IPS-20b (cell line): ENCODE measurements around the gene IFT57.
"Not testable (repeated sequence)": the region's sequence is repeated elsewhere in the genome, so short reads cannot be mapped to it uniquely, and the experiment has no call there.

Experiments
- H3K27ac ChIP-seq: one replicate; pipeline ENCODE4 v1.5.1; 2013; ENCODE audit warnings: low read length
- H3K27me3 ChIP-seq: 2 replicates; pipeline ENCODE4 v1.6.1; 2013; ENCODE audit warnings: mild to moderate bottlenecking, low read length, inconsistent platforms; ENCODE audit not compliant: insufficient read depth
- H3K36me3 ChIP-seq: 2 replicates; pipeline ENCODE4 v1.6.1; 2013; ENCODE audit warnings: low read depth, mild to moderate bottlenecking, inconsistent platforms, low read length, moderate library complexity; ENCODE audit not compliant: insufficient read depth
- H3K4me1 ChIP-seq: 2 replicates; pipeline ENCODE4 v1.6.1; 2013; ENCODE audit warnings: mild to moderate bottlenecking, control low read depth, inconsistent platforms, low read length, moderate library complexity; ENCODE audit not compliant: insufficient read depth
- H3K4me3 ChIP-seq: 2 replicates; pipeline ENCODE4 v1.5.1; 2013; ENCODE audit warnings: mild to moderate bottlenecking, low read length, inconsistent platforms
- H3K9ac ChIP-seq: 2 replicates; pipeline ENCODE4 v1.6.1; 2013; ENCODE audit warnings: low read depth, mild to moderate bottlenecking, inconsistent platforms, low read length, moderate library complexity
- H3K9me3 ChIP-seq: 2 replicates; pipeline ENCODE4 v1.6.1; 2013; ENCODE audit warnings: mild to moderate bottlenecking, low read depth, low read length, inconsistent platforms; ENCODE audit not compliant: insufficient read depth

Gene IFT57, protein sequence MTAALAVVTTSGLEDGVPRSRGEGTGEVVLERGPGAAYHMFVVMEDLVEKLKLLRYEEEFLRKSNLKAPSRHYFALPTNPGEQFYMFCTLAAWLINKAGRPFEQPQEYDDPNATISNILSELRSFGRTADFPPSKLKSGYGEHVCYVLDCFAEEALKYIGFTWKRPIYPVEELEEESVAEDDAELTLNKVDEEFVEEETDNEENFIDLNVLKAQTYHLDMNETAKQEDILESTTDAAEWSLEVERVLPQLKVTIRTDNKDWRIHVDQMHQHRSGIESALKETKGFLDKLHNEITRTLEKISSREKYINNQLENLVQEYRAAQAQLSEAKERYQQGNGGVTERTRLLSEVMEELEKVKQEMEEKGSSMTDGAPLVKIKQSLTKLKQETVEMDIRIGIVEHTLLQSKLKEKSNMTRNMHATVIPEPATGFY

DNA sequence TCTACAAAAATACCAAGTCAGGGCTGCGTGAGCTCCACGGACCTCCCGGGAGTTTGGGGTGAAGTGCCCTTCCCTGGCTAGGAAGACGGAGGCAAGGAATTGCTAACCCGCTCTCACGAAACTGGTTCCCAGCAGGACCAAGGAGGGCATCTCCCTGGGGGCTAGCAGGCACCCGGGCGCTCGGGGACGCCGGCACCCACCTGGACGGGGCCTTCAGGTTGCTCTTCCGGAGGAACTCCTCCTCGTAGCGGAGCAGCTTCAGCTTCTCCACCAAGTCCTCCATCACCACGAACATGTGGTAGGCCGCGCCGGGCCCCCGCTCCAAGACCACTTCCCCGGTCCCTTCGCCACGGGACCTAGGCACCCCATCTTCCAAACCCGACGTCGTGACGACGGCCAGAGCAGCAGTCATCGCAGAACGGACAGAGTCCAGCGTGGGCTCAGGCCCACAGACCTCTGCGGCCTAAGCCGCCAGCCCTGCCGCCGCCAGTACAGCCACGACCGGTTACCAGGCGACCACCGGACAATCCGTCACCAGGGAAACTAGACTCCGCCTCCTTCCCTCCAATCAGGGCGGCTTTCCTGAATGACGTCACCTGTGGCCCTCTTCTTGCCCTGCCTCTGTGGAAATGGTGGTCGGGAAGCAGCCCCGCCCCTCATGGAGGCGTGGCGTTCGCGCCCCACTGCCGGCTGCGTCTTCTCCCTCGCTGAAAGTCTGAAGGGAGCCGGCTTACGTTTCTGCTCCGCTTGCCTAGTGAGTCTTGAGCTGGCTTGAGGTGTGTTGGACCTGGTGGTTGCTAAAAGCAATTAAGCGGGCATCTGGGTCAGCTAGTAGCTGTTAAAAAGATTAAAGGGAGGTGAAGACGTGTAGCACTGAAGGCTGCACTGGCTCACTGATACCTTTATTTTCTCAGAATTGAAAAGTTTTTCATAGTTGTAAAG lies at the start of gene IFT57:
TSS of gene IFT57 (minus strand) at position 514 of the 942 bp plus-strand sequence. CDS start at position 412, 102 bp downstream.
- no peaks in the 10 kb centered on the region for H3K9me3 ChIP-seq
- H3K4me1 ChIP-seq = peaks cover 5% of the 10 kb centered on the region; the same call in 1 of the 2 replicates
- H3K27ac ChIP-seq = no peak within 1 kb of the TSS
- peak within 1 kb of the TSS; percentile 94 for H3K4me3 ChIP-seq
- no peaks in the 10 kb centered on the region for H3K36me3 ChIP-seq
- H3K27me3 ChIP-seq = peaks cover 10% of the 10 kb centered on the region; the same call in 1 of the 2 replicates
- H3K9ac ChIP-seq = peak within 1 kb of the TSS; percentile 81; the same call in 1 of the 2 replicates

DNA sequence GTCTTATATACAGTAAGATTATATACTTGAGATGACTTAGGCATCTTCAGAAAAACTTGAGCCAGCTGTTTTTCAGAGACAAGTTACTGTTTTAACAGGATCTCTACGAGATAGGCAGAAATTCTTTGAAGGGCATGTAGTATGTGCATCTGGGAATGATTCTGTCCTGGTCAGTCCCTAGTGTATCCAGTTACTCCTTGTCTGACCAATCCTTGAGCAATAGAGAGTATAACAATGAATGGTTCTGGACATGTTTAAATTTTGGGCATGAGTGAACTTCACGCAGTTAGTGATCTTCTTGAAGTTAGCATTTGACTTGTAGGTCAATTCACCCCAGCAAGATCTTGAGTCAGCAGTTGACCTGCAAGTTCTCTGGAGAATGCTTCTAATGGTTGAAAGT lies 49.4 kb upstream of the IFT57 start:
- Histone ChIP-seq H3K4me3 (no peak overlapping the region), H3K9me3 (no peaks in the 10 kb centered on the region; the same call in 1 of the 2 replicates), H3K27ac (no peak overlapping the region), H3K27me3 (no peaks in the 10 kb centered on the region), H3K9ac (no peak overlapping the region), H3K4me1 (no peaks in the 10 kb centered on the region), H3K36me3 (no peaks in the 10 kb centered on the region)

DNA sequence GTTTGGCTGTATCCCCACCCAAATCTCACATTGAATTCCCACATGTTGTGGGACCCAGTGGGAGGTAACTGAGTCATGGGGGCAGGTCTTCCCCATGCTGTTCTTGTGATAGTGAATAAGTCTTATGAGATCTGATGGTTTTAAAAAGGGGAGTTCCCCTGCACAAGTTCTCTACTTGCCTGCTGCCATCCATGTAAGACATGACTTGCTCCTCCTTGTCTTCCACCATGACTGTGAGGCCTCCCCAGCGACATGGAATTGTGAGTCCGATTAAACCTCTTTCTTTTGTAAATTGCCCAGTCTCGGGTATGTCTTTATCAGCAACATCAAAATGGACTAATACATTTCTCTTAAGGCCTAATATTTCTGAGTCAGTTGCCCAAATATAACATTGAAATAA lies 46.0 kb upstream of the IFT57 start:
- H3K9ac ChIP-seq, H3K36me3 ChIP-seq, H3K4me3 ChIP-seq, H3K9me3 ChIP-seq, H3K27ac ChIP-seq, H3K27me3 ChIP-seq, H3K4me1 ChIP-seq: not testable (repeated sequence)

DNA sequence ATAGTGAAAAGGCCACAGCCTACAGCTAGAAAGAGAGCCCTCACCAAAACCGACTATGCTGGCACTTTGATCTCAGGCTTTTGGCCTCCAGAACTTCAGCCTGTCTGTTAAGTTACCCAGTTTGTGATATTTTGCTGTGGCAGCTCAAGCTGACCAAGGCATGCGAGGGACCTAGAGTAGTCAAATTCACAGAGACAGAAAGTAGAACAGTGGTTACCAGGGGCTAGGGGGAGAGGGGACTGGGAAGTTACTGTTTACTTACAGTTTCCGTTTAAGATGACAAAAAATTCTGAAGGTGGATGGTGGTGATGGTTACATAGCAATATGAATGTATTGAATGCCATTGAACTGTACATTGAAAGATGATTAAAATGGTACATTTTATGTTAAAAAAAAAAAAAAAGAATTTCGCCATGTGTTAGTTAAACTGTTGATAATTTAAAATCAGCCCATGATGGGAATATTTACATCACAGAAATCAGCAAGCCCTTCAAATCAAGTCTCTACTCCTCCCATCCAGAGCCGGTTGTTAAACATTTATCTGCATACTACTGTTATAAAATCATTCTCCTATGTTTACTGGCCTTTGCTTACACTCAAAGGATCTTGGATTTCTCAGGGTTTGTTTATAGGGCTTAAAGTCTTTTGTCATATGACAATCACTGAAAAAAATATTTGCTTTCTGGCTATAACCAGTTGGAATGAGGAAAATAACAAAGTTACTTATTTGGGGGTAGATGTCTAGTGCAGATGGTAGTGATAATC lies 42.5 kb upstream of the IFT57 start:
- H3K36me3 ChIP-seq, H3K4me1 ChIP-seq, H3K27ac ChIP-seq, H3K9me3 ChIP-seq, H3K9ac ChIP-seq, H3K4me3 ChIP-seq, H3K27me3 ChIP-seq: not testable (repeated sequence)

DNA sequence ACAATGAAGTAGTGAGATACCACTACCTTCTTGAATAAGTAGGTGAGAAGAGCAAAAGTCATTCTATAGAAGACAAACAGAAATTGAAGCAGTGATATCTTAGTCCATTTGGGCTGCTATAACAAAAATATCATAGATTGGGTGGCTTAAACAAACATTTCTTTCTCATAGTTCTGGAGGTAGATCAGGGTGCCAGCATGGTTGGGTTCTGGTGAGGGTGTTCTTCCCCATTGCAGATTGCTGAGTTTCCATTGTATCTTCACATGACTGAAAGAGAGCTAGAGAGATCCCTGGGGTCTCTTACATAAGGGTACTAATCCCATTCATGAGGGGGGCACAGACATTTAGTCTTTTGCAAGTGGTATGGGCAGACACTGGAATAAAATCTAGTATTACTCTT lies 32.9 kb upstream of the IFT57 start:
- no peaks in the 10 kb centered on the region for H3K4me1 ChIP-seq
- H3K27me3 ChIP-seq = no peaks in the 10 kb centered on the region
- no peaks in the 10 kb centered on the region for H3K9me3 ChIP-seq
- no peak overlapping the region for H3K27ac ChIP-seq
- H3K9ac ChIP-seq = no peak overlapping the region
- no peaks in the 10 kb centered on the region for H3K36me3 ChIP-seq
- no peak overlapping the region for H3K4me3 ChIP-seq

DNA sequence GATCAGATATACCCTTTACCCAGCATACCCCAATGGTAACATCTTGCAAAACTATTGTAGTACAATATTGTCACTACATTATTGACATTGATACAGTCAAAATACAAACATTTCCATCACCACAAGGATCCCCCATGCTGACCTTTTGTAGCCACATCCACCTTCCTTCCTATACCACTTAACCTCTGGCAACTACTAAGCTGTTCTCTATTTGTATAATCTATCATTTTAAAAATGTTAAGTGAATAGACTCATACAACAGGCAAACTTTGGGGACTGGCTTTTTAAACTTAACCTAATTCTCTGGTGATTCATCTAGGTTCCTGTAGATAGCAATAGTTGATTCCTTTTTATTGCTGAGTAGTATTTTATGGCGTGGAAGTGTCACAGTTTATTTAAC lies 29.6 kb upstream of the IFT57 start:
- Histone ChIP-seq H3K9me3 (no peaks in the 10 kb centered on the region), H3K9ac (no peak overlapping the region), H3K27ac (no peak overlapping the region), H3K4me3 (no peak overlapping the region), H3K27me3 (no peaks in the 10 kb centered on the region), H3K36me3 (no peaks in the 10 kb centered on the region), H3K4me1 (no peaks in the 10 kb centered on the region)

DNA sequence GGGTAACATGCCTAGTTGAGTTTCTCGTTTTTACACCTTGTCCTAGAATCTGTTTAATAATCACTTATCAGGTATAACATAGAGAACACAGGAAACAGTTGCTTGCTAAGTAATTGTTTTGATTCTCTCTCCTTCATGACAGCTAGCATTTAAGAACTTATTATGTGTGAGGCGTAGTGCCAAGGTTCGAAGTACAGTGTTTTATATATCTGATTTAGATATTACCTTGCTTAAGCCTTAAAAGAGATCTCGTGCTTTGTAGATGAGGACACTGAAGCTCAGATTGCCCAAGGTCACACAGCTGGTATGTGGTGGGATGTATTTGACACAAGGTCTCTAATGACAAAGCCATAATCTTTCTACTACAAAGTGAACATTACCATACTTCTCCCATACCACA lies 29.0 kb upstream of the IFT57 start:
- no peak overlapping the region for H3K27ac ChIP-seq

DNA sequence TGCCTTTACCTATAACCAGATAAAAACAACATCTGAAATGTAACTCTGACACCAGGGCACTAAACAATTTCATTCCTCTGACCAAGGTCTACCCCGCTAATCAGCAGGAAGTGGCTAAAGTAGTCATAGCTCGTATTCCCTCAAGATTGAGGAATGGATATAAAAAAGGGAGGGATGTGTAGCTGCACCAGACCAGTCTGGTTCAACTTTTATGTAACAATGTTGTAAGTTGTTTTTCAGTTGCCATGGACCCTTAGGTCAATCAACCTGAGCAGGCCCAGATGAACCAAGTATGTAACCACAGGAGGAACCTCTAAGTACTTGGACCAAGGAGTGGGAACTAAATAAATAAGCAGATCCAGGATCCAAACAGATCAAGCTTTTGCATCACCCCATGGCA lies 28.4 kb upstream of the IFT57 start:
- H3K27me3 ChIP-seq = no peaks in the 10 kb centered on the region
- no peaks in the 10 kb centered on the region for H3K9me3 ChIP-seq
- no peak overlapping the region for H3K27ac ChIP-seq
- H3K4me1 ChIP-seq = no peaks in the 10 kb centered on the region
- no peaks in the 10 kb centered on the region for H3K36me3 ChIP-seq
- H3K4me3 ChIP-seq = no peak overlapping the region
- H3K9ac ChIP-seq = no peak overlapping the region

More for the DNA sequence above, 29.0 kb upstream of the IFT57 start:
- Histone ChIP-seq H3K36me3 (no peaks in the 10 kb centered on the region), H3K9ac (no peak overlapping the region), H3K4me1 (no peaks in the 10 kb centered on the region), H3K27me3 (no peaks in the 10 kb centered on the region), H3K4me3 (no peak overlapping the region), H3K9me3 (no peaks in the 10 kb centered on the region)

DNA sequence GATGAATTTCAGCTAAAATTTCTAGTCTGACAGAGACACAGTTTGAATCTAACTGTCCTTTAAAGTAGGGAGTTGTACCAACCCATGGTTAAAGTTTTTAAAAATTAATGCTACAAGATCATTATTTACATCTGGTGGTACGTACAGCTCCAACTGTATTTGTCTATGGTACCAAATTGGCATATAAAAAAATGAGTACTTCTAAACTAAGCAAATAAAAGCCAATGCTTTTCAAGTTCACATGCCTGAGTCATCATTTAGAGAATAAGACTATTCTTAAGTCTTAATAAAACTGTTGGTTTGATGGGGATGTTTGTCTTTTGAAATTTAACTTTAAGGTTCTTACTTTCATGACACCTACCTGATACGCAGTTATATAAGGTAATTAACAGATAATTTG lies 21.0 kb upstream of the IFT57 start:
- Histone ChIP-seq H3K36me3 (no peaks in the 10 kb centered on the region), H3K4me1 (no peaks in the 10 kb centered on the region), H3K9ac (no peak overlapping the region), H3K4me3 (no peak overlapping the region), H3K9me3 (peaks cover 6% of the 10 kb centered on the region; the same call in 1 of the 2 replicates), H3K27me3 (no peaks in the 10 kb centered on the region), H3K27ac (no peak overlapping the region)

DNA sequence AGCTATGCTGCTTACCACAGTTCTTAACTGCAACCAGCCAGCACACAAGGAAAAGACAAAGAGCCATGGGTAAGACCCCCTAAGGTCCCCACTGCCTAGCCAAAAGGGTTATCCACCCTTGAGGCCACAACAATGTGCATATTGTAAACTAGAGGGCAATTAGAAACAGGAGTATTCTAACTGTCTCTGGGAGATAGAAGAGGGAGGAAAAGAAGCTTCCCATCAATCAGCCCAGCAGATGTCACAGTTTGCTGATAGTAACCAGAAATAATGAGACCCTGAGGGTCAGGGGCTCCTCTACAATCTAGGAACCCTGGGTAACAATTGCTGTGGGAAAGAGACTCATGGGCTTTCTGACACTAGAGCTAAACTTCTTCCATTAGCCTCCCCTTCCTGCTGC lies 20.6 kb upstream of the IFT57 start:
- Histone ChIP-seq H3K9ac (no peak overlapping the region), H3K27me3 (no peaks in the 10 kb centered on the region), H3K36me3 (no peaks in the 10 kb centered on the region), H3K4me1 (no peaks in the 10 kb centered on the region), H3K27ac (no peak overlapping the region), H3K9me3 (peaks cover 6% of the 10 kb centered on the region; the same call in 1 of the 2 replicates), H3K4me3 (no peak overlapping the region)

DNA sequence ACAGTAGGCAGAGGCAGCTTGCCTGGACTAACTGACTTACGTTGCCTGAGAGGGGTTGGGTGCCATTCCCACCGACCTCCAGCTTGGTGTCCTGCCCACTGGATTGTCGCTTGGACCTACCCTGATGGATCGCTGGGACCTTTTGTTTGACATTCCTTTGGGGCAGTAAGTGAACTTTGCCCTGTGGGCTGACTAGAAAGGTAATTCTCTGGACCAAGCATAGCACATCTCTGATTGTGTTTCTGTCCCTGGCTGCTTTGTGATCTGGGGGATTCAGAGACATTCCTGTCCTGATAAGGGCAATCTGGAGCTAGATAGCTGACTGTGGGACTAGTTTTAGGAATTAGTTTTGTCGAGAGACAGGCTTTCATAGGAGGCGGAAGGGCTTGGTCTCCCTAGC lies 19.5 kb upstream of the IFT57 start:
- H3K4me1 ChIP-seq = no peaks in the 10 kb centered on the region
- H3K9ac ChIP-seq = no peak overlapping the region
- peaks cover 6% of the 10 kb centered on the region; the same call in 1 of the 2 replicates for H3K9me3 ChIP-seq
- H3K4me3 ChIP-seq = no peak overlapping the region
- H3K27ac ChIP-seq = no peak overlapping the region
- no peaks in the 10 kb centered on the region for H3K27me3 ChIP-seq
- H3K36me3 ChIP-seq = no peaks in the 10 kb centered on the region
